A549 (cell line): ENCODE data around the gene DDTL. TPM values are rescaled to one million over a fixed set of nuclear protein-coding genes. Genes with fewer than 3 reads are reported as not detected.

Source experiments
- ATAC-seq, 2 experiments: fragments of 200-7000 bp in 1 of 2; fragments of >200 bp in 1 of 2; cut with Nextera tagmentation in 1 of 2; cut with Tn5 transposase in 1 of 2; 3 replicates each; pipeline versions ENCODE4 v1.8.0 to v1.9.1; 2018 to 2020; ENCODE audit warnings: mild to moderate bottlenecking in 1 of 2, moderate library complexity in 1 of 2
- CTCF ChIA-PET: fragments of 300-600 bp; sonication (Branson Sonifier 250); formaldehyde crosslinking; extraction: SDS; loops from one replicate; lab custom pipeline; 2021; ENCODE audit warnings: antibody characterized with exemption, inconsistent platforms; lab: Yijun Ruan, JAX
- POLR2A ChIA-PET: fragments of 350-600 bp; formaldehyde crosslinking; extraction: SDS; loops from one replicate; lab custom pipeline; 2021; ENCODE audit warnings: antibody characterized with exemption, inconsistent platforms; lab: Yijun Ruan, JAX
- DNase-seq, 2 experiments: peaks; one replicate each; pipeline versions ENCODE4 v3.0.0 to v3.0.0-alpha.2; 2011 to 2016; ENCODE audit warnings: low read depth in 1 of 2, low spot score in 1 of 2
- FAIRE-seq: peaks from 2 replicates; lab custom pipeline; 2011; peaks lifted over from hg19 to GRCh38; lab: Jason Lieb, UNC
- H3K27ac ChIP-seq, 2 experiments: fragments of >200 bp; sonication (Bioruptor Twin); formaldehyde crosslinking; 3 replicates each; pipeline ENCODE4 v1.5.1; 2016 to 2017
- H3K4me1 ChIP-seq: fragments of >200 bp; sonication (Bioruptor Twin); formaldehyde crosslinking; 3 replicates; pipeline ENCODE4 v1.6.1; 2016
- H3K4me2 ChIP-seq: fragments of >200 bp; sonication (Bioruptor Twin); formaldehyde crosslinking; 3 replicates; pipeline ENCODE4 v1.6.1; 2016
- H3K4me3 ChIP-seq: fragments of >200 bp; sonication (Bioruptor Twin); formaldehyde crosslinking; 3 replicates; pipeline ENCODE4 v1.5.1; 2016
- H3K9me3 ChIP-seq: fragments of >200 bp; sonication (Bioruptor Twin); formaldehyde crosslinking; 3 replicates; pipeline ENCODE4 v1.6.1; 2016
- BCL3 ChIP-seq: fragments of >200 bp; sonication (Bioruptor Twin); formaldehyde crosslinking; IDR thresholded peaks from 3 replicates; pipeline ENCODE4 v1.6.1; 2016
- BHLHE40 ChIP-seq: IDR thresholded peaks from 2 replicates; pipeline ENCODE4 v1.6.1; 2012; ENCODE audit warnings: low read depth, low read length, inconsistent platforms
- CBX8 ChIP-seq: fragments of 200-600 bp; sonication (generic); IDR thresholded peaks from 2 replicates; pipeline ENCODE4 v1.6.1; 2016
- CTCF ChIP-seq: fragments of >200 bp; sonication (Bioruptor Twin); formaldehyde crosslinking; IDR thresholded peaks from 3 replicates; pipeline ENCODE4 v1.5.1; 2016
- EHF ChIP-seq: fragments of 250-450 bp; sonication (Bioruptor Pico); IDR thresholded peaks from 2 replicates; pipeline ENCODE4 v1.5.0; 2020; ENCODE audit warnings: mild to moderate bottlenecking
- EP300 ChIP-seq, 2 experiments: fragments of >200 bp; sonication (Bioruptor Twin); formaldehyde crosslinking; IDR thresholded peaks; 2 replicates in 1 of 2; 3 replicates in 1 of 2; pipeline ENCODE4 v1.6.1; 2016 to 2017
- GATA3 ChIP-seq: IDR thresholded peaks from 2 replicates; pipeline ENCODE4 v1.6.1; 2012; ENCODE audit warnings: borderline replicate concordance
- HDAC2 ChIP-seq: fragments of 200-600 bp; sonication (generic); IDR thresholded peaks from 2 replicates; pipeline ENCODE4 v1.6.1; 2016
- HOXA7 ChIP-seq: fragments of 250-450 bp; sonication (Bioruptor Pico); IDR thresholded peaks from 2 replicates; pipeline ENCODE4 v1.5.0; 2020; ENCODE audit warnings: mild to moderate bottlenecking, moderate library complexity
- HOXB13 ChIP-seq: fragments of 250-450 bp; sonication (Bioruptor Pico); IDR thresholded peaks from 2 replicates; pipeline ENCODE4 v1.5.0; 2020; ENCODE audit warnings: low read depth, mild to moderate bottlenecking, moderate library complexity
- JUN ChIP-seq, 2 experiments: fragments of >200 bp; sonication (Bioruptor Twin); formaldehyde crosslinking; IDR thresholded peaks; 2 replicates in 1 of 2; 3 replicates in 1 of 2; pipeline ENCODE4 v1.6.1; 2016 to 2017
- JUNB ChIP-seq: fragments of >200 bp; sonication (Bioruptor Twin); formaldehyde crosslinking; IDR thresholded peaks from 2 replicates; pipeline ENCODE4 v1.6.1; 2016
- KDM1A ChIP-seq: fragments of 200-600 bp; sonication (generic); IDR thresholded peaks from 2 replicates; pipeline ENCODE4 v1.6.1; 2016; ENCODE audit warnings: low read depth, mild to moderate bottlenecking
- KDM5A ChIP-seq: fragments of 200-600 bp; sonication (generic); IDR thresholded peaks from 2 replicates; pipeline ENCODE4 v1.6.1; 2016; ENCODE audit warnings: antibody characterized with exemption, mild to moderate bottlenecking
- MAFK ChIP-seq: fragments of 450-650 bp; IDR thresholded peaks from 2 replicates; pipeline ENCODE4 v1.6.1; 2014; ENCODE audit not compliant: partially characterized antibody
- PBX3 ChIP-seq: IDR thresholded peaks from 2 replicates; pipeline ENCODE4 v1.6.1; 2012
- RAD21 ChIP-seq, 2 experiments: fragments of >200 bp in 1 of 2; sonication (Bioruptor Twin) in 1 of 2; formaldehyde crosslinking in 1 of 2; IDR thresholded peaks in 1 of 2; conservative IDR thresholded peaks in 1 of 2; 2 replicates in 1 of 2; 3 replicates in 1 of 2; pipeline ENCODE4 v1.6.1; 2012 to 2018; ENCODE audit warnings: inconsistent platforms in 1 of 2
- RNF2 ChIP-seq: fragments of 200-600 bp; sonication (generic); IDR thresholded peaks from 2 replicates; pipeline ENCODE4 v1.6.1; 2016; ENCODE audit warnings: low read depth, mild to moderate bottlenecking, antibody characterized with exemption, moderate library complexity, borderline replicate concordance
- SREBF2 ChIP-seq: fragments of 450-650 bp; IDR thresholded peaks from 2 replicates; pipeline ENCODE4 v1.6.1; 2014; ENCODE audit warnings: mild to moderate bottlenecking, moderate library complexity
- TFCP2L1 ChIP-seq: fragments of 250-450 bp; sonication (Bioruptor Pico); IDR thresholded peaks from 2 replicates; pipeline ENCODE4 v1.5.0; 2021; ENCODE audit warnings: mild to moderate bottlenecking
- TP53 ChIP-seq: fragments of 250-450 bp; sonication (Bioruptor Pico); IDR thresholded peaks from 2 replicates; pipeline ENCODE4 v1.5.0; 2021; ENCODE audit warnings: mild to moderate bottlenecking, moderate library complexity
- USF2 ChIP-seq: fragments of 450-650 bp; IDR thresholded peaks from 2 replicates; pipeline ENCODE4 v1.6.1; 2014; ENCODE audit warnings: antibody characterized with exemption
- ZFP36 ChIP-seq: fragments of 450-650 bp; IDR thresholded peaks from 2 replicates; pipeline ENCODE4 v1.6.1; 2014; ENCODE audit warnings: borderline replicate concordance; ENCODE audit not compliant: partially characterized antibody
- WGBS: methylation state at CpG from one replicate; pipeline ENCODE4 v1.1.6; 2017; ENCODE audit errors: missing lambda C conversion rate; 5-methylcytosine and 5-hydroxymethylcytosine counted together
- polyA plus RNA-seq, 4 experiments: library from polyadenylated mRNA; depleted of rRNA in 3 of 4; stranded (reverse); fragments of >200 nt; fragmentation: RNase III in 1 of 4; extraction: RNeasy Plus Mini Kit Qiagen cat#74134 plus additional on column Dnase treatment in 1 of 4; gene quantifications; 2 replicates in 3 of 4; 3 replicates in 1 of 4; pipeline ENCODE4 v1.2.3, GENCODE V29; 2011 to 2017
- TF ChIP-seq, protein P1 (sequence below): fragments of 200-600 bp; sonication (generic); IDR thresholded peaks from 2 replicates; pipeline ENCODE4 v1.6.1; 2016; ENCODE audit warnings: antibody characterized with exemption, mild to moderate bottlenecking, moderate library complexity

DDTL gene
- polyA plus RNA-seq, 2 of the 4 experiments (the other 2 are of a cell fraction): 2.1 to 2.5 TPM

DNA sequence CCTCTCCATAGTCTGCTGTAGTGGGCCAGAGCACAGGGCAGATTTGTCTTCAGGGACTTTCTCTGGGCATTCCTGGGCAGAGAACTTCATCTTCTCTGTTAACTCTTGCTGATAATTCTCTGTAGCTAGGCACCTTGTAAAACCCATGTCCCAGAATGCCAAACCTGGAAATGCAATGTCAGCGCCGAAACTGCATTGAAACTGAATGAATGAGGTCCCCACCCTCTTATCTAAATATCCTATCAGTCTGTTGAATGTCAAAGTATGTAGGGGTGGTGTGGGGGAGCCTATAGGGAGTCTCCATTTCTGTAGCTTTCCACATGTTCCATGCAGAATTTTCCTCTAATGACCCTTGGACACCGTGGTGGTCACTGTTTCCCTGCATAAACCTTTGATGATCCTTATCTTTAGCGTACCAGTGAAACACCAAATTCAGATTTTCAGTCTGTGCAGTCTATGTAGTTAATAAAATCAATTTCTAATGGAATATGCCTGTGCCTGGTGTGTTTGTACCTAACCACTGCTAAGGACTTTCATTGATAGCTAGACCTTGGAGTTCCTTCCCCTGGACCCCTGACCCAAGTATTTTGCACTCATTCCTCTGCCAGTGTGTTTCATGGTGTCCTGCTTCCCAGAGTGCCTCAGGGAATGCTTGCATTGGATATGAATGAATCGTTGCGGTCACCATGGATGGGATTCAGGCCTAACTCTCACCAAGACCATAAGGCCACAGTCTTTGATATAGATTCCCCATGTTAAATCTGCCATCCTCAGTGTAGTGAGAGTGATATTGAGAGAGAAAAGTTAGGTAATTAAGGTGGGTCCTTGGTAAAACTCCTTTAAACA lies 41.9 kb downstream of the DDTL start:
- 73% methylated on average over 6 of the region's 6 CpGs for WGBS
- Histone ChIP-seq H3K4me1 (peaks cover 4% of the 10 kb centered on the region; the same call in 2 of the 3 replicates), H3K9me3 (no peaks in the 10 kb centered on the region), H3K27ac (no peak overlapping the region), H3K4me2 (no peak overlapping the region), H3K4me3 (no peak overlapping the region)
- ChIA-PET CTCF (interaction anchor here (1.3 kb wide), 2 partner anchors 24 to 181 kb away, joined by 4 to 5 read pairs; no protein-coding TSS in a partner anchor), POLR2A (no interaction called here)
- DNase-seq (no peak), FAIRE-seq (no peak), ATAC-seq (no peak)
- TF ChIP-seq RAD21 (conservative IDR thresholded peaks at IDR 0.05 in 1 of 2, IDR thresholded peaks at IDR 0.05 in 1 of 2) (no peak), CBX8 (no peak), GATA3 (no peak), SREBF2 (no peak), HDAC2 (no peak), RNF2 (no peak), BCL3 (no peak), HOXA7 (no peak)

- DNase-seq (no peak), FAIRE-seq (no peak), ATAC-seq (no peak)
- WGBS: 85% methylated on average over 7 of the region's 7 CpGs
- no peak overlapping the region for H3K4me2 ChIP-seq
- CTCF ChIA-PET: interaction anchor here (1.3 to 1.4 kb wide), 2 partner anchors 145 to 166 kb away, joined by 4 to 5 read pairs; no protein-coding TSS in a partner anchor
- no peaks in the 10 kb centered on the region for H3K9me3 ChIP-seq
- POLR2A ChIA-PET: no interaction called here
- H3K4me3 ChIP-seq: no peak overlapping the region
- H3K4me1 ChIP-seq: peaks cover 4% of the 10 kb centered on the region; the same call in 2 of the 3 replicates
- no peak overlapping the region for H3K27ac ChIP-seq
- TF ChIP-seq KDM1A: no peak
- no peak for TF ChIP-seq USF2
- no peak for TF ChIP-seq JUNB
- TF ChIP-seq TP53 (CRISPR knock-in tag): no peak
- TF ChIP-seq, protein P1, sequence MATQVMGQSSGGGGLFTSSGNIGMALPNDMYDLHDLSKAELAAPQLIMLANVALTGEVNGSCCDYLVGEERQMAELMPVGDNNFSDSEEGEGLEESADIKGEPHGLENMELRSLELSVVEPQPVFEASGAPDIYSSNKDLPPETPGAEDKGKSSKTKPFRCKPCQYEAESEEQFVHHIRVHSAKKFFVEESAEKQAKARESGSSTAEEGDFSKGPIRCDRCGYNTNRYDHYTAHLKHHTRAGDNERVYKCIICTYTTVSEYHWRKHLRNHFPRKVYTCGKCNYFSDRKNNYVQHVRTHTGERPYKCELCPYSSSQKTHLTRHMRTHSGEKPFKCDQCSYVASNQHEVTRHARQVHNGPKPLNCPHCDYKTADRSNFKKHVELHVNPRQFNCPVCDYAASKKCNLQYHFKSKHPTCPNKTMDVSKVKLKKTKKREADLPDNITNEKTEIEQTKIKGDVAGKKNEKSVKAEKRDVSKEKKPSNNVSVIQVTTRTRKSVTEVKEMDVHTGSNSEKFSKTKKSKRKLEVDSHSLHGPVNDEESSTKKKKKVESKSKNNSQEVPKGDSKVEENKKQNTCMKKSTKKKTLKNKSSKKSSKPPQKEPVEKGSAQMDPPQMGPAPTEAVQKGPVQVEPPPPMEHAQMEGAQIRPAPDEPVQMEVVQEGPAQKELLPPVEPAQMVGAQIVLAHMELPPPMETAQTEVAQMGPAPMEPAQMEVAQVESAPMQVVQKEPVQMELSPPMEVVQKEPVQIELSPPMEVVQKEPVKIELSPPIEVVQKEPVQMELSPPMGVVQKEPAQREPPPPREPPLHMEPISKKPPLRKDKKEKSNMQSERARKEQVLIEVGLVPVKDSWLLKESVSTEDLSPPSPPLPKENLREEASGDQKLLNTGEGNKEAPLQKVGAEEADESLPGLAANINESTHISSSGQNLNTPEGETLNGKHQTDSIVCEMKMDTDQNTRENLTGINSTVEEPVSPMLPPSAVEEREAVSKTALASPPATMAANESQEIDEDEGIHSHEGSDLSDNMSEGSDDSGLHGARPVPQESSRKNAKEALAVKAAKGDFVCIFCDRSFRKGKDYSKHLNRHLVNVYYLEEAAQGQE: no peak
- TF ChIP-seq CTCF: no peak
- TF ChIP-seq EHF (CRISPR knock-in tag): no peak
- TF ChIP-seq ZFP36: no peak
- TF ChIP-seq HOXB13 (CRISPR knock-in tag): no peak
- TF ChIP-seq EP300 (IDR thresholded peaks at IDR 0.05): no peak
- TF ChIP-seq BCL3: no peak
- TF ChIP-seq BHLHE40: no peak
- no peak for TF ChIP-seq GATA3
- TF ChIP-seq RNF2: no peak
- TF ChIP-seq PBX3: no peak
- no peak for TF ChIP-seq JUN (IDR thresholded peaks at IDR 0.05)
- TF ChIP-seq KDM5A: no peak
- TF ChIP-seq MAFK: no peak
- TF ChIP-seq TFCP2L1 (CRISPR knock-in tag): no peak
Observed at GRCh38 chr22:24009227-24010017, 42.7 kb downstream of the DDTL start.
